SK-N-SH treated with all-trans-retinoic acid at 6 μM for 48 hours (cell line): ENCODE measurements around the gene TNRC6B.

Experiments used
- ATAC-seq: fragments of 200-7000 bp; cut with Tn5 transposase; 3 replicates; pipeline ENCODE4 v1.9.1; 2020; ENCODE audit warnings: mild to moderate bottlenecking, moderate library complexity
- ARNTL ChIP-seq: fragments of 450-650 bp; formaldehyde crosslinking; IDR thresholded peaks from 2 replicates; pipeline ENCODE4 v1.5.0; 2020; ENCODE audit warnings: low read depth, mild to moderate bottlenecking, moderate library complexity, borderline replicate concordance
- BACH2 ChIP-seq: fragments of 250-450 bp; sonication (Bioruptor Pico); IDR thresholded peaks from 2 replicates; pipeline ENCODE4 v1.9.0; 2021; ENCODE audit warnings: mild to moderate bottlenecking, borderline replicate concordance
- CSDC2 ChIP-seq: fragments of 250-450 bp; sonication (Bioruptor Pico); IDR thresholded peaks from 2 replicates; pipeline ENCODE4 v1.5.0; 2020; ENCODE audit warnings: mild to moderate bottlenecking, moderate library complexity
- ESRRG ChIP-seq: fragments of 250-450 bp; sonication (Bioruptor Pico); IDR thresholded peaks from 2 replicates; pipeline ENCODE4 v1.6.1; 2021; ENCODE audit warnings: mild to moderate bottlenecking
- ISL1 ChIP-seq: fragments of 250-450 bp; sonication (Bioruptor Pico); IDR thresholded peaks from 2 replicates; pipeline ENCODE4 v2.1.2; 2022; ENCODE audit warnings: mild to moderate bottlenecking, moderate library complexity
- OSR1 ChIP-seq: fragments of 250-450 bp; sonication (Bioruptor Pico); IDR thresholded peaks from 2 replicates; pipeline ENCODE4 v1.8.0; 2022; ENCODE audit warnings: moderate library complexity, mild to moderate bottlenecking, inconsistent platforms
- POU6F1 ChIP-seq: fragments of 250-450 bp; sonication (Bioruptor Pico); IDR thresholded peaks from 2 replicates; pipeline ENCODE4 v1.8.0; 2021; ENCODE audit warnings: low read depth, mild to moderate bottlenecking, moderate library complexity, borderline replicate concordance
- PPARA ChIP-seq: fragments of 250-450 bp; sonication (Bioruptor Pico); IDR thresholded peaks from 2 replicates; pipeline ENCODE4 v1.5.0; 2020; ENCODE audit warnings: mild to moderate bottlenecking, borderline replicate concordance
- RARB ChIP-seq: fragments of 250-450 bp; sonication (Bioruptor Pico); IDR thresholded peaks from 2 replicates; pipeline ENCODE4 v1.8.0; 2021; ENCODE audit warnings: mild to moderate bottlenecking, moderate library complexity
- SNAI2 ChIP-seq: fragments of 250-450 bp; sonication (Bioruptor Pico); IDR thresholded peaks from 2 replicates; pipeline ENCODE4 v1.5.0; 2020; ENCODE audit warnings: mild to moderate bottlenecking, moderate library complexity
- TCF4 ChIP-seq: fragments of 250-450 bp; sonication (Bioruptor Pico); IDR thresholded peaks from 2 replicates; pipeline ENCODE4 v1.8.0; 2021; ENCODE audit warnings: mild to moderate bottlenecking, moderate library complexity, borderline replicate concordance
- TOX ChIP-seq: fragments of 250-450 bp; sonication (Bioruptor Pico); IDR thresholded peaks from 2 replicates; pipeline ENCODE4 v1.8.0; 2021; ENCODE audit warnings: mild to moderate bottlenecking, moderate library complexity, borderline replicate concordance
- TSHZ2 ChIP-seq: fragments of 250-450 bp; sonication (Bioruptor Pico); IDR thresholded peaks from 2 replicates; pipeline ENCODE4 v1.5.0; 2020; ENCODE audit warnings: mild to moderate bottlenecking, moderate library complexity
- ZC3H10 ChIP-seq: fragments of 250-450 bp; sonication (Bioruptor Pico); IDR thresholded peaks from 2 replicates; pipeline ENCODE4 v1.5.1; 2021; ENCODE audit warnings: mild to moderate bottlenecking, moderate library complexity
- ZFP3 ChIP-seq: fragments of 250-450 bp; sonication (Bioruptor Pico); IDR thresholded peaks from 2 replicates; pipeline ENCODE4 v1.5.0; 2020; ENCODE audit warnings: mild to moderate bottlenecking, moderate library complexity
- ZFP30 ChIP-seq: fragments of 450-650 bp; formaldehyde crosslinking; IDR thresholded peaks from 2 replicates; pipeline ENCODE4 v1.5.0; 2022; ENCODE audit warnings: mild to moderate bottlenecking, moderate library complexity
- ZNF565 ChIP-seq: fragments of 450-650 bp; formaldehyde crosslinking; conservative IDR thresholded peaks from 2 replicates; pipeline ENCODE4 v1.5.0; 2020; ENCODE audit warnings: low read depth, mild to moderate bottlenecking, moderate library complexity
- ZNF70 ChIP-seq: fragments of 450-650 bp; formaldehyde crosslinking; IDR thresholded peaks from 2 replicates; pipeline ENCODE4 v1.5.0; 2020; ENCODE audit warnings: mild to moderate bottlenecking, moderate library complexity
- ZNF8 ChIP-seq: fragments of 450-650 bp; formaldehyde crosslinking; IDR thresholded peaks from 2 replicates; pipeline ENCODE4 v1.5.0; 2020; ENCODE audit warnings: mild to moderate bottlenecking, moderate library complexity
- TF ChIP-seq, protein P1 (sequence below): fragments of 250-450 bp; sonication (Bioruptor Pico); IDR thresholded peaks from 2 replicates; pipeline ENCODE4 v1.5.1; 2020; ENCODE audit warnings: low read depth, mild to moderate bottlenecking, moderate library complexity
- TF ChIP-seq, protein P2 (sequence below): fragments of 250-450 bp; sonication (Bioruptor Pico); IDR thresholded peaks from 2 replicates; pipeline ENCODE4 v1.8.0; 2020; ENCODE audit warnings: mild to moderate bottlenecking, moderate library complexity, borderline replicate concordance
- TF ChIP-seq, protein P3 (sequence below): fragments of 250-450 bp; sonication (Bioruptor Pico); IDR thresholded peaks from 2 replicates; pipeline ENCODE4 v1.5.1; 2021; ENCODE audit warnings: mild to moderate bottlenecking, moderate library complexity

Gene TNRC6B

DNA sequence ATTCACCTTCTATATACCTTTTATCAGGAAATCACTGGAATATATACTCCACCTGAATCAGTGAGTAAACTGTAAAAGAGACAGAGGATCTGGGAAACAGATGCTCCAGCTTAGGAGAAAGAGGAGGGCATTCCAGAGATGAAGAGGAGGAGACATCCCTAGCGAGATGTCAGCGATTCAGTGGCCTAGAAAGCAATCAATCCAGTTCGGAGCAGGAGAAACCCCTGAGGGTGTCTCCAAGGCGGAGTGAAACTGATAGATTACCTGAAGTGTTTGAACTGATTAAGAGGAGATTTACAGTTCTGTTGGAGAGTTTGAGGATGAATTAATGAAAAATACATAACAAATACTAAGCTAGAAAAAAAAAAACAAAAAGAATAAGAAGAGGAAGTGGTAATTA is 24.5 kb upstream of the TNRC6B start:
- no peak for TF ChIP-seq ZNF70 (CRISPR knock-in tag)
- TF ChIP-seq ZNF8 (CRISPR knock-in tag): no peak
- no peak for TF ChIP-seq BACH2 (CRISPR knock-in tag)
- ATAC-seq: no peak

GRCh38 chr22:40153705-40154104 is 24.0 kb upstream of the TNRC6B start:
- ATAC-seq: no peak
- TF ChIP-seq TOX (no peak), ZC3H10 (CRISPR knock-in tag) (no peak), POU6F1 (CRISPR knock-in tag) (no peak), OSR1 (no peak), CSDC2 (CRISPR knock-in tag) (no peak), TCF4 (CRISPR knock-in tag) (no peak), RARB (CRISPR knock-in tag) (no peak), ZNF8 (CRISPR knock-in tag) (no peak), TSHZ2 (CRISPR knock-in tag) (no peak), ARNTL (no peak), ZFP30 (CRISPR knock-in tag) (no peak), ZFP3 (CRISPR knock-in tag) (no peak), ZNF565 (CRISPR knock-in tag) (no peak), ESRRG (CRISPR knock-in tag) (no peak), BACH2 (CRISPR knock-in tag) (no peak), PPARA (no peak), SNAI2 (CRISPR knock-in tag) (no peak)
- TF ChIP-seq, protein P1, sequence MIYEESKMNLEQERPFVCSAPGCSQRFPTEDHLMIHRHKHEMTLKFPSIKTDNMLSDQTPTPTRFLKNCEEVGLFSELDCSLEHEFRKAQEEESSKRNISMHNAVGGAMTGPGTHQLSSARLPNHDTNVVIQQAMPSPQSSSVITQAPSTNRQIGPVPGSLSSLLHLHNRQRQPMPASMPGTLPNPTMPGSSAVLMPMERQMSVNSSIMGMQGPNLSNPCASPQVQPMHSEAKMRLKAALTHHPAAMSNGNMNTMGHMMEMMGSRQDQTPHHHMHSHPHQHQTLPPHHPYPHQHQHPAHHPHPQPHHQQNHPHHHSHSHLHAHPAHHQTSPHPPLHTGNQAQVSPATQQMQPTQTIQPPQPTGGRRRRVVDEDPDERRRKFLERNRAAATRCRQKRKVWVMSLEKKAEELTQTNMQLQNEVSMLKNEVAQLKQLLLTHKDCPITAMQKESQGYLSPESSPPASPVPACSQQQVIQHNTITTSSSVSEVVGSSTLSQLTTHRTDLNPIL (CRISPR knock-in tag): no peak
- TF ChIP-seq, protein P2, sequence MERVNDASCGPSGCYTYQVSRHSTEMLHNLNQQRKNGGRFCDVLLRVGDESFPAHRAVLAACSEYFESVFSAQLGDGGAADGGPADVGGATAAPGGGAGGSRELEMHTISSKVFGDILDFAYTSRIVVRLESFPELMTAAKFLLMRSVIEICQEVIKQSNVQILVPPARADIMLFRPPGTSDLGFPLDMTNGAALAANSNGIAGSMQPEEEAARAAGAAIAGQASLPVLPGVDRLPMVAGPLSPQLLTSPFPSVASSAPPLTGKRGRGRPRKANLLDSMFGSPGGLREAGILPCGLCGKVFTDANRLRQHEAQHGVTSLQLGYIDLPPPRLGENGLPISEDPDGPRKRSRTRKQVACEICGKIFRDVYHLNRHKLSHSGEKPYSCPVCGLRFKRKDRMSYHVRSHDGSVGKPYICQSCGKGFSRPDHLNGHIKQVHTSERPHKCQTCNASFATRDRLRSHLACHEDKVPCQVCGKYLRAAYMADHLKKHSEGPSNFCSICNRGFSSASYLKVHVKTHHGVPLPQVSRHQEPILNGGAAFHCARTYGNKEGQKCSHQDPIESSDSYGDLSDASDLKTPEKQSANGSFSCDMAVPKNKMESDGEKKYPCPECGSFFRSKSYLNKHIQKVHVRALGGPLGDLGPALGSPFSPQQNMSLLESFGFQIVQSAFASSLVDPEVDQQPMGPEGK (CRISPR knock-in tag): no peak
- TF ChIP-seq, protein P3, sequence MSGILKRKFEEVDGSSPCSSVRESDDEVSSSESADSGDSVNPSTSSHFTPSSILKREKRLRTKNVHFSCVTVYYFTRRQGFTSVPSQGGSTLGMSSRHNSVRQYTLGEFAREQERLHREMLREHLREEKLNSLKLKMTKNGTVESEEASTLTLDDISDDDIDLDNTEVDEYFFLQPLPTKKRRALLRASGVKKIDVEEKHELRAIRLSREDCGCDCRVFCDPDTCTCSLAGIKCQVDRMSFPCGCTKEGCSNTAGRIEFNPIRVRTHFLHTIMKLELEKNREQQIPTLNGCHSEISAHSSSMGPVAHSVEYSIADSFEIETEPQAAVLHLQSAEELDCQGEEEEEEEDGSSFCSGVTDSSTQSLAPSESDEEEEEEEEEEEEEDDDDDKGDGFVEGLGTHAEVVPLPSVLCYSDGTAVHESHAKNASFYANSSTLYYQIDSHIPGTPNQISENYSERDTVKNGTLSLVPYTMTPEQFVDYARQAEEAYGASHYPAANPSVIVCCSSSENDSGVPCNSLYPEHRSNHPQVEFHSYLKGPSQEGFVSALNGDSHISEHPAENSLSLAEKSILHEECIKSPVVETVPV: no peak
- TF ChIP-seq, all 23 proteins: peak for 0

GRCh38 chr22:40156001-40156516 is 21.7 kb upstream of the TNRC6B start:
- no peak for ATAC-seq
- TF ChIP-seq POU6F1 (CRISPR knock-in tag): no peak
- TF ChIP-seq OSR1: no peak
- no peak for TF ChIP-seq BACH2 (CRISPR knock-in tag)
- TF ChIP-seq ZNF70 (CRISPR knock-in tag): no peak
- TF ChIP-seq, protein P1 (CRISPR knock-in tag): no peak
- TF ChIP-seq PPARA: no peak
- TF ChIP-seq TOX: no peak
- TF ChIP-seq ISL1 (CRISPR knock-in tag): no peak
- TF ChIP-seq TSHZ2 (CRISPR knock-in tag): no peak
